ENCODE results near the gene ARID2. TPM values are rescaled to one million over a fixed set of nuclear protein-coding genes. Genes with fewer than 3 reads are reported as not detected.

ARID2 gene
- total RNA-seq, 1 donor from 2014 or later: 20.0 TPM

GRCh38 chr12:45773747-45774146 is 44.2 kb downstream of the ARID2 start:
- no peak for ATAC-seq

GRCh38 chr12:45774508-45775162 is 45.1 kb downstream of the ARID2 start:
- no peak for ATAC-seq

- no peak for ATAC-seq
These were observed 46.0 kb downstream of the ARID2 start for GRCh38 chr12:45775465-45775864.

- ATAC-seq: no peak
These were observed 46.5 kb downstream of the ARID2 start for GRCh38 chr12:45775964-45776363.

- no peak for ATAC-seq
These were observed 50.4 kb downstream of the ARID2 start for GRCh38 chr12:45779936-45780335.

GRCh38 chr12:45781080-45781479 is 51.6 kb downstream of the ARID2 start:
- no peak for ATAC-seq

- no peak for ATAC-seq
These were observed 55.8 kb downstream of the ARID2 start for GRCh38 chr12:45785315-45785714.

GRCh38 chr12:45789025-45789424 is 59.5 kb downstream of the ARID2 start:
- no peak for ATAC-seq

- ATAC-seq: no peak
These were observed 64.9 kb downstream of the ARID2 start for GRCh38 chr12:45794422-45794821.

GRCh38 chr12:45801625-45802024 is 72.1 kb downstream of the ARID2 start:
- ATAC-seq: no peak

- ATAC-seq: no peak
These were observed 73.6 kb downstream of the ARID2 start for GRCh38 chr12:45803111-45803510.

- no peak for ATAC-seq
These were observed 87.1 kb downstream of the ARID2 start for GRCh38 chr12:45816652-45817051.

GRCh38 chr12:45827974-45828373 is 98.5 kb downstream of the ARID2 start:
- no peak for ATAC-seq

GRCh38 chr12:45828402-45828801 is 98.9 kb downstream of the ARID2 start:
- no peak for ATAC-seq

- no peak for ATAC-seq
These were observed 102.1 kb downstream of the ARID2 start for GRCh38 chr12:45831590-45831989.

- no peak for ATAC-seq
These were observed 103.9 kb downstream of the ARID2 start for GRCh38 chr12:45833401-45833800.

- ATAC-seq: no peak
These were observed 105.3 kb downstream of the ARID2 start for GRCh38 chr12:45834809-45835208.

GRCh38 chr12:45839917-45840316 is 110.4 kb downstream of the ARID2 start:
- ATAC-seq: no peak

- ATAC-seq: no peak
These were observed 119.8 kb downstream of the ARID2 start for GRCh38 chr12:45849289-45849688.

GRCh38 chr12:45850302-45850701 is 120.8 kb downstream of the ARID2 start:
- no peak for ATAC-seq

- no peak for ATAC-seq
These were observed 123.0 kb downstream of the ARID2 start for GRCh38 chr12:45852508-45852907.

GRCh38 chr12:45853550-45853949 is 124.0 kb downstream of the ARID2 start:
- ATAC-seq: no peak

GRCh38 chr12:45863332-45863731 is 133.8 kb downstream of the ARID2 start:
- ATAC-seq: no peak

GRCh38 chr12:45866299-45866698 is 136.8 kb downstream of the ARID2 start:
- ATAC-seq: no peak

GRCh38 chr12:45872446-45872845 is 142.9 kb downstream of the ARID2 start:
- ATAC-seq: no peak
